SJCRH30 (cell line): Measurements from ENCODE around the gene GLB1L3. TPM values are rescaled to one million over a fixed set of nuclear protein-coding genes. Genes with fewer than 3 reads are reported as not detected.
A peak's percentile ranks its signal among the peaks of the same experiment; 100 is the strongest.

Experiments
- DNase-seq, 2 experiments: peaks; one replicate each; pipeline ENCODE4 v3.0.0-alpha.2; 2015 to 2020
- H3K27ac ChIP-seq: fragments of 250-450 bp; sonication (Bioruptor Pico); 2 replicates; pipeline ENCODE4 v1.5.1; 2020; ENCODE audit warnings: mild to moderate bottlenecking, moderate library complexity
- H3K27me3 ChIP-seq: fragments of 250-450 bp; sonication (Bioruptor Pico); 2 replicates; pipeline ENCODE4 v1.5.1; 2020; ENCODE audit warnings: mild to moderate bottlenecking, moderate library complexity
- H3K36me3 ChIP-seq: fragments of 250-450 bp; sonication (Bioruptor Pico); 2 replicates; pipeline ENCODE4 v1.5.1; 2020; ENCODE audit warnings: mild to moderate bottlenecking, moderate library complexity
- H3K4me1 ChIP-seq: fragments of 250-450 bp; sonication (Bioruptor Pico); 2 replicates; pipeline ENCODE4 v1.5.1; 2020; ENCODE audit warnings: mild to moderate bottlenecking, moderate library complexity
- H3K4me3 ChIP-seq: fragments of 250-450 bp; sonication (Bioruptor Pico); 2 replicates; pipeline ENCODE4 v1.5.1; 2020; ENCODE audit warnings: mild to moderate bottlenecking, moderate library complexity
- H3K9me3 ChIP-seq: fragments of 250-450 bp; sonication (Bioruptor Pico); replicated peaks from 2 replicates; pipeline ENCODE4 v1.5.1; 2020; ENCODE audit warnings: mild to moderate bottlenecking, moderate library complexity
- total RNA-seq: library from RNA; depleted of rRNA; stranded (reverse); fragments of >200 nt; shearing (Covaris generic); gene quantifications from 2 replicates; pipeline ENCODE4 v1.2.3, GENCODE V29; 2014

GLB1L3 gene
- total RNA-seq, 1 experiment from 2014 or later = not detected

DNA sequence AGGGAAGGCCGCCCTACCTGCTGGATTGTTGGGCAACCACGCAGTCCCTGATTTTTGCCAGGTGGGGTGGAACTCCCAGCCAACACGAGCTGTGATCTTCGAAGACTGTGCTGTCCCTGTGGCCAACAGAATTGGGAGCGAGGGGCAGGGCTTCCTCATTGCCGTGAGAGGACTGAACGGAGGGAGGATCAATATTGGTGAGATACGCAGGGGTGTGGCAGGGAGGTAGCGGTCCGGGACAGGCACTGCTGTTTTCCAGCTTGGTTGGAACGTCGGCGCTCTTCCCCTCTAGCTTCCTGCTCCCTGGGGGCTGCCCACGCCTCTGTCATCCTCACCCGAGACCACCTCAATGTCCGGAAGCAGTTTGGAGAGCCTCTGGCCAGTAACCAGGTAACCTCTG lies 15.2 kb upstream of the GLB1L3 start:
- Histone ChIP-seq H3K27ac (no peak overlapping the region), H3K4me3 (no peak overlapping the region), H3K4me1 (peaks cover 23% of the 10 kb centered on the region), H3K27me3 (no peaks in the 10 kb centered on the region), H3K36me3 (peaks cover 34% of the 10 kb centered on the region), H3K9me3 (no peaks in the 10 kb centered on the region)
- no peak for DNase-seq

DNA sequence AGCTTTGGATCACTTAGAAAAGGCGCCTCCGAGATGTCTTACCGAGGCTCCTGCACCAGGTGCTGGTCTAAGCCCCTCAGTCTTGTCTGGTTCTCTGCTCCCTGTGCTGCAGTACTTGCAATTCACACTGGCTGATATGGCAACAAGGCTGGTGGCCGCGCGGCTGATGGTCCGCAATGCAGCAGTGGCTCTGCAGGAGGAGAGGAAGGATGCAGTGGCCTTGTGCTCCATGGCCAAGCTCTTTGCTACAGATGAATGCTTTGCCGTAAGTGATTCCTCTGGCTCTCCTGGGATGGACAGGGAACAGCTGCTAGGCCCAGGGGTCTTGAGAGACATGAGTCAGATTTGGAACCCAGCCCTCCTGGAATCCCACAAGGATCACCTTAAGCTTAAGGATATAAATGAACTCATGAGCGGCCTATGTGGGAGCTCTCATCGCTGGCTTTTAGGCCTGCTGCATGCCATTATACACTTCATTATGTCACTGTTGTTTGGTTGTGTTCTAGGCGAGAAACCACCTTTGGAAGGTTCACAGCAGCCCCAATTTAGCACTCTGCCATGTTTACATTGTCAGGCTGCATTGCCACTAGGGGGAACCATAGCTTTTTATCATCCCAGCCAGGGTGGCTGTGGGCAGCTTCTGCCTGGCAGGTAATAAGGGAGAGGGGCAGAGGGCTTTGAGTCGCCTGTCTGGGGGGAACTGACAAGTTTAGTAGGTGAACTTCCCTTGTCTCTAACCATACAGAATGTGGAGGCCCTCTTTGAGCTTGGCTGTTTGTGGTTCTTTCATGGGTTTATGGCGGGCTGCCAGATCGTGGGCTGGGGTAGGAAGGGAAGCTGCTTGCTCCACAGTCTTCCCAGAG lies 14.3 kb upstream of the GLB1L3 start:
- Histone ChIP-seq H3K27ac (peak overlapping the region; percentile 66), H3K27me3 (no peaks in the 10 kb centered on the region), H3K36me3 (peaks cover 32% of the 10 kb centered on the region), H3K4me1 (peaks cover 27% of the 10 kb centered on the region), H3K4me3 (no peak overlapping the region), H3K9me3 (no peaks in the 10 kb centered on the region)
- peak; percentile 96 to 97 for DNase-seq

DNA sequence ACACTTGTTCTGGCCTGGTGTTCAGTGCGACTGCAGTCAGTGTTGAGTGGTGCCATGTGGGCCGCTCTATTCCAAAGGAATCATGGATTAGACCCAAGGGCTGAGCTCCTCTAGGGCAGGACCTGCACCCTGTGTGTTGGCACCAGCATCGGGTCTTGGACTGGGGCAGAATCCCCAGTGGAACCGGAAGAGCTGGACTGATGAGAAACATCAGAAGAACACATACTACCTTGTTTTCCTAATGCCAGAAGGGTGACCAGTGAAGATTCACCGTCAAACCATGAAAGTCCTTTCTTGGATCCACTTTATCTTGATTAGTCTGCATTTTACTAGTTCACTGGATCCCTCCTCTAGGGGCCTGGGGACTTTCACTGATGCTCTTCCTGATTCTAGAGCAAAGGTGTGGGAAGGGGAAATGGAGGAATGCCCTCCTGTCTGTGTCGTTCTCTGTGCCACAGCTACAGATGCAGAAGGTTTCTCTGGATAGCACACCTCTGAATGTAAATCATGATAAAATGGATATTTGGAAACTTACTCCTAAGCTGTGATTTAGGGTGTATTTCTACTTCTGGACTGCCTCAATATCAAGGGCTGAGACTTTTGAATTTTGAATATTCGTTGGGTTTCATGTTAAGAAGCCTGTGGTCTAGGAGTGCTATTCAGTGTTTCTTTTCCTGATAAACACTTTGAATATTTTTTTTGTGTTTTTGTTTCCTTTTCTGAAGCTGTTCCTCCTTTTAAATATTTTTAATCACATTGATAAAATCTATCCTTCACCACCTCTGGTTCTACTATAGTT lies 11.0 kb upstream of the GLB1L3 start:
- Histone ChIP-seq H3K4me1 (peaks cover 42% of the 10 kb centered on the region), H3K27me3 (no peaks in the 10 kb centered on the region), H3K4me3 (no peak overlapping the region), H3K9me3 (no peaks in the 10 kb centered on the region), H3K36me3 (peaks cover 9% of the 10 kb centered on the region), H3K27ac (no peak overlapping the region)
- no peak for DNase-seq

DNA sequence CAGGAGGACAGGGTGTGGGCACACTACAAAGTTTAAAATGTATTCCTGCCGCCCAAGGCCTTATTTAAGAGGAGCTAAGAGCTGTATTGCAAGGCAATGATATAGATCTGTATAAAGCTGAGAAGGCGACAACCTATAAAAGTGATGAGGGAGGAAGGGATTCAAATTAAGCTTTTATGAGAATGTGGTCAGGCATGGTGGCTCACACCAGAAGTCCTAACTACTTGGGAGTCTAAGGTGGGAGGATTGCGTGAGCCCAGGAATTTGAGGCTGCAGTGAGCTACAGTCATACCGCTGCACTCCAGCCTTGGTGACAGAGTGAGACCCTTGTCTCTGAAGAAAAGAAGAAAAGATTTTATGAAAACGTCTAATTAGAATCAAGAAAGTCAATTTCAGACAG lies 9.7 kb upstream of the GLB1L3 start:
- Histone ChIP-seq H3K27me3 (no peaks in the 10 kb centered on the region), H3K27ac (no peak overlapping the region), H3K4me1 (peaks cover 34% of the 10 kb centered on the region), H3K4me3 (no peak overlapping the region), H3K36me3 (peaks cover 7% of the 10 kb centered on the region), H3K9me3 (no peaks in the 10 kb centered on the region)
- DNase-seq = no peak

DNA sequence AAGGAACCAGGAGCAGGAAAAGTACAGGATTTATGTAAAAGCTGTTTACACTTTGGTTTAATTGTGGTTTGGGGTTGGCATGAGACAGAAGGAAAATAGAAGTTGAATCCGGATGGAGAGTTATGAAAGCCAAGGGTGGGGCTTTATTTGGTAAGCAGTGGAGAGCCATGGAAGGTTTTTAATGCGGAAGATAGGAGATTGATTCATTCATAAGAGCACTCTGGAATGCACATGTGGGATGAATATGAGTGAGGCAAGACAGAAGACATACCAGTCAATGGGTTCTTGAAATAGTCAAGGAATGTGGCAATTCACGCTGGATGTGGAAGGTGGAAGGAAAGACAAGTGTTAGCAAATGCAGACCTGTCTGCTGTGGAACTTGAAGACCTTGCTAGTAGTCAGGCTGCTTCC lies 9.3 kb upstream of the GLB1L3 start:
- Histone ChIP-seq H3K27ac (no peak overlapping the region; the same call in 1 of the 2 replicates), H3K4me3 (no peak overlapping the region), H3K36me3 (peaks cover 7% of the 10 kb centered on the region), H3K4me1 (peaks cover 32% of the 10 kb centered on the region), H3K27me3 (no peaks in the 10 kb centered on the region), H3K9me3 (no peaks in the 10 kb centered on the region)
- no peak for DNase-seq

DNA sequence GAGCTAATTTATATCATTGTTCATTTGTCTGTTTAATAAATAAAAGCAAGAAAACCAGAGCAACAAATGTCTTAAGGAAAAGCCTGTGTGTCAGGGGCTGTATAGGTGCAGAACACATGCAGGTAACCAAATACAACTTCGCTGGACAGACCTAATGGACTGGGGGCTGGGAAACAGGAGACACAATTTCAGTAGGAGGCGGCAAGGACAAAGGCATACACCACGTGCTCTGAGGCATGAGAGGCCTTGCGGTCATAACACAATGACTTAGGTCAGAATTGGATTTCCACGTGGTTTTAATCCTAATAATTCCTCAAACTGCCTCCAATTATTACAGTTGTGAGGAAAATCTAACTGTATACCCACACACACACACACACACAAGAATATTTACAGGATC lies 8.7 kb upstream of the GLB1L3 start:
- H3K27ac ChIP-seq = peak overlapping the region; percentile 75
- H3K36me3 ChIP-seq = peaks cover 7% of the 10 kb centered on the region
- no peaks in the 10 kb centered on the region for H3K9me3 ChIP-seq
- no peak overlapping the region for H3K4me3 ChIP-seq
- DNase-seq = peak; percentile 19 to 49
- peaks cover 30% of the 10 kb centered on the region for H3K4me1 ChIP-seq
- no peaks in the 10 kb centered on the region for H3K27me3 ChIP-seq

DNA sequence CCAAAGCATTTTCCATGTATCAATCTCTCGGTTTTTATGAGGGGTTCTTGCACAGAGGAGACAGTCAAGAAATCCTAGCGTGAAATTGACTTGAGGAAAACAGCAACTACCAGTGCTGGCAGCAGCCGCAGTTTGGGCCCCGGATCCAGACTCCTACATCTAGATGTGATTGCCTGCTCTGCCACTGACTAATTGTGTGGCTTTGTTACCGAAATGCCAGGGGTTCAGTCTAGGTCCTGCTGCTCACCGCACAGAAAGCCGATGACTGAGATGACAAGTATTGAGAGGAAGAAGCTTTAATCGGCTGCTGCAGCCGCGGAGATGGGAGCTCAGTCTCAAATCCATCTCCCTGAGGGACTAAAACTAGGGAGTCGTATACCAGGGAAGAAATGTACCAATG lies 8.2 kb upstream of the GLB1L3 start:
- peak overlapping the region; percentile 75 for H3K27ac ChIP-seq
- peak; percentile 72 to 73 for DNase-seq
- H3K4me3 ChIP-seq = no peak overlapping the region
- peaks cover 4% of the 10 kb centered on the region for H3K36me3 ChIP-seq
- no peaks in the 10 kb centered on the region for H3K9me3 ChIP-seq
- H3K4me1 ChIP-seq = peaks cover 26% of the 10 kb centered on the region
- 0 out of 2 replicates have a peak, but pooled peaks cover 3% of the 10 kb centered on the region for H3K27me3 ChIP-seq

DNA sequence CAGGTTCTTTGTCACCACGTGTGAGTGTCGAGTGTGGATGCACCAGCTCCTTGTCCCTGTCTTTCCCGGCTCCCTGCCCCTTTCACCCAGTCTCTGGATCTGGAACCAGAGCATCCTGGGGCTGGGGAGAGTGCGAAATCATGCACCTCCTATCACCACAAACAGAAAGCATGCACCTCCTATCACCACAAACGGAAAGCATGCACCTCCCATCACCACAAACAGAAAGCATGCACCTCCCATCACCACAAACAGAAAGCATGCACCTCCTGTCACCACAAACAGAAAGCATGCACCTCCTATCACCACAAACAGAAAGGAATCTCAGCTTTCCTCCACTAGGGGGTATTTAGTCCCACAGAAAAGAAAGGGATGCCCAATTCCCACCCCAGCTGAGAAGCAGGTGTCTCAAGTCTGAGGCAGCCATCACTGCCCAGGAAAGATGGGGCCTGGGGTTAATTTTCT lies 5.9 kb upstream of the GLB1L3 start:
- Histone ChIP-seq H3K27ac (no peak overlapping the region), H3K4me3 (no peak overlapping the region), H3K4me1 (peaks cover 24% of the 10 kb centered on the region), H3K36me3 (no peaks in the 10 kb centered on the region), H3K27me3 (peaks cover 3% of the 10 kb centered on the region; the same call in 1 of the 2 replicates), H3K9me3 (no peaks in the 10 kb centered on the region)
- DNase-seq = peak in 1 of 2 experiments; percentile 39

DNA sequence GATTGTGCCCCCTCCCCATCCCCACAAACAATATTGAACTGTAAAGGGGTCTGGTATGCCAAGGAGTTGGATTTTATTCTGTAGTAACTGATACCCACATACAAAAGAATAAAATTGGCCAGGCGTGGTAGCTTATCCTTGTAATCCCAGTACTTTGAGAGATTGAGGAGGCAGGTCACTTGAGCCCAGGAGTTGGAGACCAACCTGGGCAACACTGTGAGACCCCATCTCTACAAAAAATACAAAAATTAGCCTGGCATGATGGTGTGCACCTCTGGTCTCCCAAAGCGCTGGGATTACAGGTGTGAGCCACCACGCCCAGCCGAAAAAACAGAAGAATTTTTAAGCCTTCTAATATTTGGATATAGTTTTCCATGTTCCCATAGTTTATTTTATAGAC lies 4.2 kb upstream of the GLB1L3 start:
- no peak for DNase-seq
- H3K27ac ChIP-seq = no peak overlapping the region
- no peaks in the 10 kb centered on the region for H3K9me3 ChIP-seq
- peaks cover 3% of the 10 kb centered on the region; the same call in 1 of the 2 replicates for H3K27me3 ChIP-seq
- H3K4me3 ChIP-seq = no peak overlapping the region
- peaks cover 19% of the 10 kb centered on the region for H3K4me1 ChIP-seq
- no peaks in the 10 kb centered on the region for H3K36me3 ChIP-seq

DNA sequence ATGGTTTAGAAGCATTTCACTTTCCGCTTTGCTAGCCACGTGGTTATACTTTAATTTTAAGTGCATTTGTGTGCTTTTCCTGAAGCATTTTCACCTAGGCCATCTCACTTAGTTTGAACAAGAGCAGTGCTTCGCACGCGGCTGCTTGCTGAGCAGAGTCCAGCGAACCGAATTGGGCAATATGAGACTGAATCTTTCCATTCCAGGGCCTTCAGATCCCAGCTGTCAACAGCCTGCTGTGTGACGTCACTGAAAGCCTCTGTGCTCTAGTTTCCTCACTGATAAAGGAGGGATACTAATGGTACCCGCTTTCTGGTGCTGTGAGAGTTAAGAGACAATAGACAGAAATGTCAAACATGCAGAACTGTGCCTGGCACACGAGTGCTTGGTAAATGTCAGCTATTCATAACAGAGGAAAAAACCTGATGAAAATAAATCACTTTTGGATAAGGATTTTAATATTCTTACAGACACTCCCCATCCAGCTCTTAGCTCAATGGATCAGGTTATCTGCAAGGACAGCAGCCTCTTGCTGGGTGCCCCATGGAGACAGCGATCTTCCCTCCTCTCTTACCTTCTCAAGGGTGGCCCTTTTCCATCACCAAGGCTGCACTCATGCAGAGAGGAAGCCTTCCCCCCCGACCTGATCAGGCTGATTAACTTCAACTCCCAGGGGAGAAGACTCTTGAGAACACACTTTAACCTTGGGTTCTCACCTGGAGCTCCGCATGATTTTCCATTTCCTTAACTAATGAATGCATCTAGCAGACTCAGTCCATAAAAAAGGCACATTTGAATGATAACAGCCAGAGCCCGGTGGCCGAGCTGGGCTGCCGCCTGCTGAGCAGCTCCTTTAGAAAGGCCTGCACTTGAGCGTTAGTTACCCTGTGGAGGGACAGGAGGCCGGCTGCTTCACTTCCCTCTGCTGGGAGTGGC lies 3.5 kb upstream of the GLB1L3 start:
- Histone ChIP-seq H3K4me3 (no peak overlapping the region), H3K9me3 (no peaks in the 10 kb centered on the region), H3K27me3 (peaks cover 3% of the 10 kb centered on the region; the same call in 1 of the 2 replicates), H3K36me3 (no peaks in the 10 kb centered on the region), H3K4me1 (peaks cover 12% of the 10 kb centered on the region), H3K27ac (no peak overlapping the region)
- peak; percentile 19 to 58 for DNase-seq

DNA sequence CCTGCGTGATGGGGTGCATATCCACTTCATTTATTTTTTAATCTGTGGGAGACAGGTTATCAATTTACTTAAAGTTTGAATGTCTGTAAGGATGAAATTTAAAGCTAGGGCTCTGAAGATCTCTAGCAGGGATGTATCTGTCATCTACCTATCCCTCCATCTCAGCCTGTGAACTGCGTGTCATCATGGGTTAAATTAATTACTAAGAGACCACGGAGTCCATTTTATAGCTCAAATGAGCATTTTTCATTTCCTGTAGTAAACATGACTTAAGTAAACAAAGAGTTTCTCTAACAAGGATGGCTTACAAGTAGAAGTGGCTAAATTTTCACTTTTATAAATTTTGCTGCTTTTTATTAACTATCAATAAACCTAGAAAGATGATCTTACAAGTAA lies 2.9 kb upstream of the GLB1L3 start:
- peaks cover 3% of the 10 kb centered on the region; the same call in 1 of the 2 replicates for H3K27me3 ChIP-seq
- no peak overlapping the region for H3K27ac ChIP-seq
- no peaks in the 10 kb centered on the region for H3K36me3 ChIP-seq
- DNase-seq = no peak
- no peak overlapping the region for H3K4me3 ChIP-seq
- peaks cover 6% of the 10 kb centered on the region; the same call in 1 of the 2 replicates for H3K4me1 ChIP-seq
- no peaks in the 10 kb centered on the region for H3K9me3 ChIP-seq

DNA sequence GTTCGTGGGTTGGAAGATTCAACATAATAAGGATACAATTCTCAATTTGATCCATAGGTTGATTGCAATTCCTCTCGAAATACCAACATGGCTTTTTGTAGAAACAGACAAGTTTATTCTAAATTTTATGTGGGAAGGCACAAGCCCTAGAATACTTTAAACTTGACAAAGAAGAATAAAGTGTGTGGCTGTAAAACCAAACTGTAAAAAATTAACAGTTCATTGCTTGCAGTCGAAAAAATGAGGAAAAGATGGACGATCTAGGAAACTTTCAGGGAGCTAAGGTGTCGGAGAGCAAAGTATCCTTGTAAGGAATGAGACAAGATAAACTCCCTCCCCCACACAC lies 1.0 kb upstream of the GLB1L3 start:
- Histone ChIP-seq H3K27ac (no peak overlapping the region), H3K4me3 (no peak overlapping the region), H3K4me1 (peaks cover 5% of the 10 kb centered on the region; the same call in 1 of the 2 replicates), H3K9me3 (no peaks in the 10 kb centered on the region), H3K36me3 (no peaks in the 10 kb centered on the region), H3K27me3 (peaks cover 3% of the 10 kb centered on the region; the same call in 1 of the 2 replicates)
- no peak for DNase-seq

DNA sequence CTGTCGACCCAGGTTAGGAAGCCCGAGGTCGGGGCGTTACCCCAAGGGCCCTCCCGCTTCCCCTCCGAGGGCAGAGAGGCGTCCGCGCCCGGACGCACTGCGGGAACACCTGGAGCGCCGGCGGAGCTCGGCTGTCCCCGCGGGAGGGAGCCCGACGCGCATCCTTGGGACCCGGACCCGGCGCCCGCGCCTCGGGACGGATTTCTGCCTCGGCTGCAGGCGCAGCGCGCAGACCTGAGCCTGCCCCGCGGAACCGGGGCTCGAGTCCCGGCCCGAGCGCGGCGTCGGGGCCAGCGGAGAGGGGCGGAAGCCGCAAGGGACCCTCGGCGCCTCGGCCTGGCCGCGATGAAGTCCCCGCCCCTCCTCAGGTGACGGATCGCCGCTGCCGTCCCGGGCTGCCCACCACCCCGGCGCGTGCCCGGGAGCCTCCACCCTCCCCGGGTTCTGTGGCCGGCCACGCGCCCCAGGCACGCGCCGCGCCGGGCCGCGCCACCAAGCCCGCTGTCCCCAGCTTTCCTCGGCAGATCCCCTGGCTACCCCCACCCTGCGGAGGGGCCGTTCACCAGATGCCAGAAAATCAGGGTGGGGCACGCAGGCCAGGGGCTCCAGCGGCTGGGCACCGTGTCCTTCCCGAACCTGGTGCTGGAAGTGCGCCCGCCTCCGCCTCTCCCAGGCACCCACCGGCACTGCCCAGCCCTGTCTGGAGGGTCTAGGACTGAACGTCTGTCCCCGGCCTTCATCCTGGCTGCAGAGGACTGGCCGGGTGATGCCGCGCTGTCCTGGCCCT lies 410 bp downstream of the GLB1L3 start:
- Histone ChIP-seq H3K27me3 (peaks cover 3% of the 10 kb centered on the region; the same call in 1 of the 2 replicates), H3K36me3 (no peaks in the 10 kb centered on the region), H3K27ac (no peak overlapping the region), H3K4me3 (no peak overlapping the region), H3K9me3 (no peaks in the 10 kb centered on the region), H3K4me1 (peaks cover 5% of the 10 kb centered on the region; the same call in 1 of the 2 replicates)
- DNase-seq = no peak
